Panc1 (cell line): ENCODE results near the gene IGFN1.

Experiments used
- CTCF ChIP-seq: fragments of 450-650 bp; IDR thresholded peaks from 2 replicates; pipeline ENCODE4 v1.5.1; 2017; ENCODE audit warnings: mild to moderate bottlenecking
- POLR2AphosphoS5 ChIP-seq: IDR thresholded peaks from 2 replicates; pipeline ENCODE4 v1.6.1; 2012; ENCODE audit warnings: mild to moderate bottlenecking, low read depth, low read length, moderate library complexity
- REST ChIP-seq, 2 experiments: IDR thresholded peaks; 2 replicates each; pipeline ENCODE4 v1.6.1; 2011 to 2012; ENCODE audit warnings: low read depth in 2 of 2, control low read depth in 1 of 2, low read length in 1 of 2, mild to moderate bottlenecking in 1 of 2, moderate library complexity in 1 of 2; ENCODE audit not compliant: insufficient read depth in 1 of 2
- SIN3A ChIP-seq: IDR thresholded peaks from 2 replicates; pipeline ENCODE4 v1.6.1; 2012; ENCODE audit warnings: low read depth, mild to moderate bottlenecking, low read length, moderate library complexity, borderline replicate concordance; ENCODE audit not compliant: insufficient read depth

GRCh38 chr1:201185123-201185453 is 5.5 kb upstream of the IGFN1 start:
- no peak for TF ChIP-seq CTCF
- no peak for TF ChIP-seq POLR2AphosphoS5
- TF ChIP-seq SIN3A: no peak
- no peak for TF ChIP-seq REST (IDR thresholded peaks at IDR 0.05; ENCODE audit: insufficient read depth in 1 of 2, low read depth in 2 of 2, low read length in 1 of 2)
